K562 (cell line): ENCODE results near the gene CCDC178. TPM values are rescaled to one million over a fixed set of nuclear protein-coding genes. Genes with fewer than 3 reads are reported as not detected.

Source experiments
- ATAC-seq: fragments of 200-7000 bp; cut with Tn5 transposase; 3 replicates; pipeline ENCODE4 v1.9.1; 2020; ENCODE audit warnings: moderate library complexity
- BruUV-seq: library from RNA; stranded (reverse); fragments of 400-500 nt; replicated peaks from 2 replicates; lab custom pipeline; 2021; lab: Mats Ljungman, UMichigan
- CTCF ChIA-PET: fragments of 300-600 bp; formaldehyde crosslinking; extraction: SDS; loops from one replicate; lab custom pipeline; 2021; ENCODE audit warnings: low intra/inter-chr PET ratio; lab: Yijun Ruan, JAX
- POLR2A ChIA-PET: fragments of 300-600, 350-650 bp; sonication (Branson Sonifier 250); formaldehyde crosslinking; extraction: SDS; loops from one replicate; lab custom pipeline; 2021; ENCODE audit warnings: antibody characterized with exemption, inconsistent platforms; lab: Yijun Ruan, JAX
- DNase-seq, 4 experiments: peaks; one replicate each; pipeline versions ENCODE4 v3.0.0 to v3.0.0-alpha.2; 2011 to 2018; ENCODE audit warnings: low spot score in 3 of 4, mixed read lengths in 3 of 4; ENCODE audit errors: extremely low read depth in 1 of 4
- FAIRE-seq: peaks from 2 replicates; lab custom pipeline; 2011; peaks lifted over from hg19 to GRCh38; lab: Jason Lieb, UNC
- H2AFZ ChIP-seq: 2 replicates; pipeline ENCODE4 v1.6.0; 2011; ENCODE audit warnings: low read depth, low read length, control low read depth, inconsistent platforms
- H3K27ac ChIP-seq: fragments of 200-600 bp; 3 replicates; pipeline ENCODE4 v1.8.0; 2011; ENCODE audit warnings: low read depth, mild to moderate bottlenecking, control low read depth, inconsistent platforms, low read length, moderate library complexity, mixed read lengths; ENCODE audit errors: extremely low read depth
- H3K27me3 ChIP-seq, 2 experiments: fragments of 300-600 bp in 1 of 2; 2 replicates in 1 of 2; 3 replicates in 1 of 2; pipeline versions ENCODE4 v1.6.0 to v1.8.0; 2011; ENCODE audit warnings: inconsistent platforms in 2 of 2, low read length in 2 of 2, mild to moderate bottlenecking in 1 of 2, mixed read lengths in 1 of 2, moderate library complexity in 1 of 2; ENCODE audit not compliant: control insufficient read depth in 2 of 2, insufficient read depth in 2 of 2
- H3K36me3 ChIP-seq: fragments of 300-600 bp; 3 replicates; pipeline ENCODE4 v1.8.0; 2011; ENCODE audit warnings: mild to moderate bottlenecking, low read length, inconsistent platforms; ENCODE audit not compliant: control insufficient read depth, insufficient read depth
- H3K4me1 ChIP-seq, 2 experiments: fragments of 200-600 bp in 1 of 2; replicated peaks in 1 of 2; 2 replicates in 1 of 2; 3 replicates in 1 of 2; pipeline versions ENCODE4 v1.5.1 to v1.8.0; 2011; ENCODE audit warnings: inconsistent platforms in 2 of 2, low read length in 2 of 2, mild to moderate bottlenecking in 1 of 2, mixed read lengths in 1 of 2, moderate library complexity in 1 of 2; ENCODE audit not compliant: control insufficient read depth in 2 of 2, insufficient read depth in 2 of 2
- H3K4me2 ChIP-seq: 2 replicates; pipeline ENCODE4 v1.6.1; 2011; ENCODE audit warnings: low read length, control low read depth, inconsistent platforms, mixed read lengths; ENCODE audit not compliant: insufficient read depth
- H3K4me3 ChIP-seq: fragments of 200-600 bp; sonication (generic), shearing (Covaris generic); 2 replicates; pipeline ENCODE4 v1.5.1; 2016; ENCODE audit warnings: control low read depth, inconsistent platforms
- H3K79me2 ChIP-seq: fragments of 200-600 bp; 3 replicates; pipeline ENCODE4 v1.8.0; 2011; ENCODE audit warnings: low read length, inconsistent platforms; ENCODE audit not compliant: control insufficient read depth, insufficient read depth
- H3K9ac ChIP-seq, 2 experiments: 2 replicates each; pipeline versions ENCODE4 v1.6.0 to v1.6.1; 2011; ENCODE audit warnings: low read depth in 2 of 2, low read length in 2 of 2, control low read depth in 1 of 2, inconsistent platforms in 1 of 2, mild to moderate bottlenecking in 1 of 2, mixed read lengths in 1 of 2; ENCODE audit not compliant: insufficient read depth in 1 of 2
- H3K9me1 ChIP-seq: one replicate; pipeline ENCODE4 v1.6.0; 2011; ENCODE audit warnings: inconsistent platforms, mild to moderate bottlenecking, low read length, moderate library complexity; ENCODE audit not compliant: control insufficient read depth, insufficient read depth
- H3K9me3 ChIP-seq: replicated peaks from 2 replicates; pipeline ENCODE4 v1.5.1; 2011; ENCODE audit warnings: low read depth, low read length, inconsistent platforms; ENCODE audit not compliant: control insufficient read depth, insufficient read depth
- H4K20me1 ChIP-seq: replicated peaks from 2 replicates; pipeline ENCODE4 v1.6.1; 2011; ENCODE audit warnings: low read length, inconsistent platforms, mixed read lengths; ENCODE audit not compliant: control insufficient read depth, insufficient read depth
- ETS2 ChIP-seq: IDR thresholded peaks from 2 replicates; pipeline ENCODE4 v1.6.1; 2016; ENCODE audit warnings: borderline replicate concordance, missing genetic modification characterization, mild to moderate bottlenecking, moderate library complexity, missing compliant biosample characterization; ENCODE audit not compliant: poor library complexity, severe bottlenecking
- NCOA4 ChIP-seq: fragments of 450-650 bp; IDR thresholded peaks from 2 replicates; pipeline ENCODE4 v1.6.1; 2018; ENCODE audit warnings: mild to moderate bottlenecking; ENCODE audit not compliant: partially characterized antibody
- NR4A1 ChIP-seq, 2 experiments: fragments of 250-450 bp in 1 of 2; fragments of 450-650 bp in 1 of 2; sonication (Bioruptor Pico) in 1 of 2; IDR thresholded peaks; 2 replicates each; pipeline versions ENCODE4 v1.4.0 to v1.6.1; 2016 to 2020; ENCODE audit warnings: mild to moderate bottlenecking in 2 of 2, missing compliant biosample characterization in 1 of 2, missing genetic modification characterization in 1 of 2, moderate library complexity in 1 of 2
- ZNF174 ChIP-seq: fragments of 250-450 bp; sonication (Bioruptor Pico); IDR thresholded peaks from 2 replicates; pipeline ENCODE4 v1.4.0; 2020; ENCODE audit warnings: mild to moderate bottlenecking
- ZNF316 ChIP-seq: fragments of 450-650 bp; IDR thresholded peaks from 2 replicates; pipeline ENCODE4 v1.6.1; 2016
- WGBS: fragments of 100-300 bp; shearing (Covaris generic); methylation state at CpG from one replicate; pipeline ENCODE4 v1.1.6; 2016; ENCODE audit warnings: low coverage, mixed read lengths; ENCODE audit not compliant: insufficient coverage; ENCODE audit errors: missing lambda C conversion rate; 5-methylcytosine and 5-hydroxymethylcytosine counted together
- in situ Hi-C: fragments of 300-500 bp; cut with MboI; formaldehyde crosslinking; loops from 4 replicates; pipeline ENCODE4 v1.15.0; 2018; ENCODE audit warnings: inconsistent platforms, mixed read lengths
- intact Hi-C: fragments of 100-400 bp; cut with micrococcal nuclease; formaldehyde crosslinking; loops from 2 replicates; pipeline ENCODE4 v1.14.2; 2022
- polyA plus RNA-seq, 8 experiments: library from polyadenylated mRNA; depleted of rRNA in 4 of 8; stranded (reverse) in 5 of 8; unstranded in 3 of 8; fragments of >200 nt; fragmentation: Nextera tagmentation in 2 of 8; fragmentation: Illumina TruSeq in 1 of 8; extraction: Ambion mirVana in 2 of 8; extraction: Trizol in 1 of 8; gene quantifications; 2 replicates each; pipeline versions ENCODE4 v1.2.1 to v1.2.3, GENCODE V29; 2011 to 2014; ENCODE audit warnings: inconsistent platforms in 1 of 8, missing spikeins in 1 of 8
- total RNA-seq, 7 experiments: library from RNA; depleted of rRNA in 6 of 7; stranded (reverse); fragments of >200 nt in 6 of 7; fragmentation: Illumina TruSeq in 2 of 7; extraction: Trizol in 2 of 7; gene quantifications; 2 replicates each; pipeline versions ENCODE4 v1.2.1 to v1.2.3, GENCODE V29; 2011 to 2021; ENCODE audit warnings: low replicate concordance in 1 of 7
- TF ChIP-seq, protein P1 (sequence below): fragments of 150-350 bp; conservative IDR thresholded peaks from 2 replicates; pipeline ENCODE4 v1.6.1; 2014; ENCODE audit warnings: low read length

The CCDC178 gene
- total and polyA plus RNA-seq, 9 of the 15 experiments (the other 6 are each of a cell fraction or from before 2014, with no cell fraction given), result 0.12 to 0.47 (median 0.15) TPM; not detected in 6

DNA sequence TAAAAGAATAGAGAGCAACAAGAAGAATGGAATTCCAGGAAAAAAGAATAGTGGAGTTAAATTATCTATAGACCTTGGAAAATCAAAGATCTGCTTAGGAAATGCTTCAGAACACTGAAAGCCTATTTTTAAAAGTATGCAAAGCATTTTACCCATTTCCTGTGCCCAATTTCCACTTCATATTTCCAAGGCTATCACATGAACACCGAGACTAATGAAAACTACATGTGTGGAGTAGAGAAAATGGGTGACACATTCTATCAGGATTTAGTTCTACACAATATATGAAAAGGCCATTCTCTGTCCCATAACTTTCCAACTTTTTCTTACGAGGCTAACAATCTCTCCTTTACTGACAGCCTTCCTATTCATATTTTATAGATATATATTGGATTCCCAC is 279.4 kb downstream of the CCDC178 start:
- CTCF ChIA-PET, result no interaction called here
- DNase-seq (no peak), ATAC-seq (no peak), FAIRE-seq (no peak)
- H3K79me2 ChIP-seq, result no peaks in the 10 kb centered on the region
- no peak overlapping the region for H3K9ac ChIP-seq
- no peaks in the 10 kb centered on the region for H3K36me3 ChIP-seq
- no peak overlapping the region for H3K27ac ChIP-seq
- H3K4me3 ChIP-seq, result no peak overlapping the region
- intact Hi-C loops (no loop called here), in situ Hi-C loops (no loop called here)
- H3K27me3 ChIP-seq, result no peaks in the 10 kb centered on the region
- POLR2A ChIA-PET, result no interaction called here
- no peaks in the 10 kb centered on the region for H4K20me1 ChIP-seq
- no peak overlapping the region for H3K4me2 ChIP-seq
- H3K4me1 ChIP-seq, result no peaks in the 10 kb centered on the region
- H3K9me3 ChIP-seq, result no peaks in the 10 kb centered on the region; the same call in 1 of the 2 replicates
- no peak for TF ChIP-seq NCOA4
- no peak for TF ChIP-seq ZNF316
- TF ChIP-seq NR4A1 (CRISPR knock-in tag; IDR thresholded peaks at IDR 0.05), result no peak
- TF ChIP-seq NR4A1 (tag; IDR thresholded peaks at IDR 0.05), result no peak
- TF ChIP-seq ETS2 (tag), result no peak
- TF ChIP-seq ZNF174, result no peak
- TF ChIP-seq, protein P1, sequence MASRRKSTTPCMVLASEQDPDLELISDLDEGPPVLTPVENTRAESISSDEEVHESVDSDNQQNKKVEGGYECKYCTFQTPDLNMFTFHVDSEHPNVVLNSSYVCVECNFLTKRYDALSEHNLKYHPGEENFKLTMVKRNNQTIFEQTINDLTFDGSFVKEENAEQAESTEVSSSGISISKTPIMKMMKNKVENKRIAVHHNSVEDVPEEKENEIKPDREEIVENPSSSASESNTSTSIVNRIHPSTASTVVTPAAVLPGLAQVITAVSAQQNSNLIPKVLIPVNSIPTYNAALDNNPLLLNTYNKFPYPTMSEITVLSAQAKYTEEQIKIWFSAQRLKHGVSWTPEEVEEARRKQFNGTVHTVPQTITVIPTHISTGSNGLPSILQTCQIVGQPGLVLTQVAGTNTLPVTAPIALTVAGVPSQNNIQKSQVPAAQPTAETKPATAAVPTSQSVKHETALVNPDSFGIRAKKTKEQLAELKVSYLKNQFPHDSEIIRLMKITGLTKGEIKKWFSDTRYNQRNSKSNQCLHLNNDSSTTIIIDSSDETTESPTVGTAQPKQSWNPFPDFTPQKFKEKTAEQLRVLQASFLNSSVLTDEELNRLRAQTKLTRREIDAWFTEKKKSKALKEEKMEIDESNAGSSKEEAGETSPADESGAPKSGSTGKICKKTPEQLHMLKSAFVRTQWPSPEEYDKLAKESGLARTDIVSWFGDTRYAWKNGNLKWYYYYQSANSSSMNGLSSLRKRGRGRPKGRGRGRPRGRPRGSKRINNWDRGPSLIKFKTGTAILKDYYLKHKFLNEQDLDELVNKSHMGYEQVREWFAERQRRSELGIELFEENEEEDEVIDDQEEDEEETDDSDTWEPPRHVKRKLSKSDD, result no peak
- 0% methylated on average over 2 of the region's 2 CpGs for WGBS
- H3K9me1 ChIP-seq, result no peaks in the 10 kb centered on the region
- H2AFZ ChIP-seq, result no peak overlapping the region
- BruUV-seq, result no TSS peak
